ENCODE measurements around the gene KRTAP1-4.
A peak's percentile ranks its signal among the peaks of the same experiment; 100 is the strongest.
"Not testable (repeated sequence)": the region's sequence is repeated elsewhere in the genome, so short reads cannot be mapped to it uniquely, and the experiment has no call there.

Gene KRTAP1-4, protein sequence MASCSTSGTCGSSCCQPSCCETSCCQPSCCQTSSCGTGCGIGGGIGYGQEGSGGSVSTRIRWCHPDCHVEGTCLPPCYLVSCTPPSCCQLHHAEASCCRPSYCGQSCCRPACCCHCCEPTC

DNA sequence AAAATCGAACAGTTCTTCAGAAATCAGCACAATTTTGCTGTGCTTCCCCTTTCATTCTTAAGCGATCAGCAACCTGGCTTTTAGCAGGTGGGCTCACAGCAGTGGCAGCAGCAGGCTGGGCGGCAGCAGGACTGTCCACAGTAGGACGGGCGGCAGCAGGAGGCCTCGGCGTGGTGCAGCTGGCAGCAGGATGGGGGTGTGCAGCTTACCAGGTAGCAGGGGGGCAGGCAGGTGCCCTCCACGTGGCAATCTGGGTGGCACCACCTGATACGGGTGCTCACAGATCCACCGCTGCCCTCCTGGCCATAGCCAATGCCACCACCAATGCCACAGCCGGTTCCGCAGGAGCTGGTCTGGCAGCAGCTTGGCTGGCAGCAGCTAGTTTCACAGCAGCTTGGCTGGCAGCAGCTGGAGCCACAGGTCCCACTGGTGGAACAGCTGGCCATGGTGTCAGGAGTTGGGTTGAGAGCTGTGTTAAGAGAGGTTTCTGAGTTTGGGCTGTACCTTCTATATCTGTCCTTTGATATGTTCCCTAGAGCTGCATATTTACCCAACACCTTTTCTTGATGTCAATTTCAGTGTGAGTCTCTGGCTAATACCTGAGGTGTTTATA lies at the start of gene KRTAP1-4:
TSS of gene KRTAP1-4 (minus strand) at position 563 of the 613 bp plus-strand sequence. CDS start at position 446, 117 bp downstream.
- no peak for DNase-seq

DNA sequence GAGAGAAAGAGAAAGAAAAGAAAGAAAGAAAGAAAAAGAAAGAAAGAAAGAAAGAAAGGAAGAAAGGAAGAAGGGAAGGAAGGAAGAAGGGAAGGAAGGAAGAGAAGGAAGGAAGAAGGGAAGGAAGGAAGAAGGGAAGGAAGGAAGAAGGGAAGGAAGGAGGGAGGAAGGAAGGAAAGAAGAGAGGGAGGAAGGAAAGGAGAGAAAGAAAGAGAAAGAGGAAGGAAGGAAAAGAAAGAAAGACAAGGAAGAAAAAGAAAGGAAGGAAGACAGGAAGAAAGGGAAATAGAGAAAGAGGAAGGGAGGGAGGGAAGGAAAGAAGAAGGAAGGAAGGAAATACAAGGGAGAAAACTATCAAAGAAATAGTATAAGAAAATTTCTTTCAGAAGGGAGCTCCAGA lies 46.8 kb upstream of the KRTAP1-4 start:
- DNase-seq = no peak

DNA sequence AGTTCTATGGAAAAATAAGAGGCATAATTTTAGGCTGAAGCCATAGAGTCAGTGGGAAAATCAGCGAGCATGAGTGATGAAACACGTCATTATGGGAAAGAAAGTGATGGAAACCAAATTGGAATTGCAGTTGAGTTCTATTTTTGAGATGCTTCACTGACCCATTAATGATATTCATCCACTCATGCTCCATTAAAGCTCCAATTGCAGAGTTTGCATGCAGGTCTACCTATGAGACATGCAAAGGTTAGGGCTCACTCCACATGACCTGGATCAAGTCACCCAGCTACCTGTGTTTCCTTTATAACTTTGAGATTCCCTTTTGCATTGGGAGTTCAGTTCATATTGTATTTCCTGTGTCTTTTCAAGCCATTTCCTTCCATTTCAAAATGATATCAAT lies 43.7 kb upstream of the KRTAP1-4 start:
- DNase-seq = no peak

DNA sequence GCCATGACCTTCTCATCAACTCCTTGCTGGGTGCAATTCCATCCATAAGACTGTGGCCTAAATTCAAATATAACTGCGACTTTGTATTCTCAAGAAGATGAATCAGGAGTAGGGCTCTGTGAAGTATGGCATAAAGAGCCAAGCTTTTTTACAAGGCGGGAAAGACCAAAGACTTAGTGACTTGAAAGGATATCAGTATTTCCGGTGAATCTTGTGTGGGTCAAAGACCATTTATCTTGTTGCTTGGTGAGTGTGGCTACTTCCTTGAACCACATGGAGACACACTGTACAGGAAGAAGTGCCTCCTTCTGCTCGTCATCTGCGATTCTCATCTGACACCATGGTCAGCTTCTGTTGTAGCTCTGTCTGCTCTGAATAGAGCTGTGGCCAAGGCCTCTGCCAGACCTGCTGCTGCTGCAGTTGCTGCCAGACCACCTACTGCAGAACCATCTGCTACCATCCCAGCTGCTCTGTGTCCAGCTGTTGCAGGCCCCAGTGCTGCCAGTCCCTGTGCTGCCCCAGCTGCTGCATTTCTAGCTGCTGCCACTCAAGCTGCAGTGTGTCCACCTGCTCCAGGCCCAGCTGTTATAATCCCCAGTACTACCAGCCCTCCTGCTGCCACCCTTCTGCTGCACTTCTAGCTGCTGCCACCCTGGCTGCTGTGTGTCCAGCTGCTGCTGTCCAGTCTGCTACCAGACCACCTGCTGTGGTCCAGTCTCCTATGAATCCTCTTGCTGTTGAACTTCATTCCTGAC lies 41.8 kb upstream of the KRTAP1-4 start:
- no peak for DNase-seq

DNA sequence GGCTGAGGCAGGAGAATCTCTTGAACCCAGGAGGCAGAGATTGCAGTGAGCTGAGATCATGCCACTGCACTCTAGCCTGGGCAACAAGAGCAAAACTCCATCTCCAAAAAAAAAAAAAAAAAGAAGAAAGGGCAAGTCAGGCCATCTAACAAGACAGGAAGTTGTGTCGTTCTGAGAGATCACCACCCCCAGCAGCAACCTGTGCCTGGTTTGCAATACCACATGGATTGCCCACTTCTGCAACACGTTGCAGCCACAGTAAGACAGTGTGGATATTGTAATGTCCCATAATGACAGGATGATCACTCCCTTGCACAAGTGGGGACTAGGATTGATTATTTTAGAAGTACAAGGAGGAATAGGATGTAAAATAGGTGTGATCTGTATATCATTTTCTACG lies 39.0 kb upstream of the KRTAP1-4 start:
- no peak for DNase-seq

DNA sequence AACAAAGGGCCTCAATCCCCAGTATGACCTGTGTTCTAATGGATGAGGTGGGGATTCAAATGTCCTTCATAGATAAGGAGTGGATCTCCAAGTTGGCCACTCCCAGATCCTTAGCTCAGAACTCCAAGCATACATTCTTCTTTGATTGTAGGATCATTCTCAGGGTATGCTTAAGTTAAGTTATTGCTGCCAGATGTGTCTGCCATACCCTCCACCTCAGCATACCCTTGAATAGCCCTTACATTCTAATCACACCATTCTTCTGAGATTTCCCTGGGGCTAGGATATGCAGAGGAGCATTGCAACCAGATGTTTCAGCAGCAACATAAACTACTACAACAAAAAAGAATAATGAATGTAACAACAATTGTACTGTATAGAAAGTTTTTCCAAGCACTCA lies 37.3 kb upstream of the KRTAP1-4 start:
- no peak for DNase-seq

GRCh38 chr17:41065829-41066624 lies 36.0 kb upstream of the KRTAP1-4 start, which contains the start of gene KRTAP2-4:
TSS of gene KRTAP2-4 (minus strand) at chr17:41065879. CDS start at chr17:41065845, 34 bp downstream.
- DNase-seq = peak; percentile 91

GRCh38 chr17:41065016-41065689 lies 35.2 kb upstream of the KRTAP1-4 start:
- DNase-seq = peak; percentile 9

- DNase-seq = peak; percentile 46
Observed at GRCh38 chr17:41064301-41064700, 34.3 kb upstream of the KRTAP1-4 start.

- no peak for DNase-seq
Observed at GRCh38 chr17:41063449-41063848, 33.5 kb upstream of the KRTAP1-4 start.

DNA sequence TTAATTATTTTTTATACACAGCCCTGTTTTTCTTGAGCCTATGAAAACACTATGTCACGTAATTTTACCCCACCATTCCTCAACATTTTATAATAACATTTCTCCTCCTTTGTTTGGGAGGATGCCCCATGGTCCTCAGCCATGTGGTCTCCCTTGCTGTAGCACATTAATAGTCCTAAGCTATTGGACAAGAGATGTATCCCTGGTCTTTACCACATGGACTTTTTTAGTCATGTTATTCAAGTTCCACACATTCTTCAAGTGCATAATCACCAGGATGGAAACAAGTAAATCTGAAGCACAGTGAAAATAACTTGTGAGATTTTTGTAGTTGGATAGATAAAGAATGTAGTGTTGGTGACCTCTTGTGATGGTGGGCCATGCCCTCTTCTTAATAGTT lies 32.0 kb upstream of the KRTAP1-4 start:
- DNase-seq = no peak

DNA sequence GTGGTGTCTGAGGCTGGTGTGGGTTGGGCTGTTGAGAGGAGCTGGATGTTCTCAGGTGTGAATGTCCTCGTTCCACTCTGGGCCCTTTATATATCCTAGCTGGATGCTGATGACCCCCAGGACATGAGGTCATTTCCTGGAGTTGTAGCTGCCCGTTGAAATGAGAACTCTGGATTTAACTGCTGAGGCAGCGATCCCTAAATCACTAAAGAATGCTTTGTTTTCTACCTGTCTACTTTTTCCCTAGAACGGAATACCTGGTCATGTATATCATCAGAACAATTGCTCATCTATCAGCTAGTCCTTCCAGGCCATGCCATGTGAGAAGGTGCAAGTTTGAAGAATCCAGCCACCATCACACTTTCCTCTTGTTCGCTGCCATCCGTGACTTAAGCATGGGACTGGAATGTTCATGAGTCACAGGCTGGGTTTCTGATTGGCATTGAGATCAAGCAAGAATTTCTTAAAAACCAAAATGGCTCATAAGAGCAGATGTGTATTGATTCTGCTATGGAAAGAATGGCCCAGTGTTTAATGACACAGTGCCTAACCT lies 30.1 kb upstream of the KRTAP1-4 start, which contains the start of gene KRTAP2-3:
TSS of gene KRTAP2-3 (minus strand) at position 63 of the 553 bp plus-strand sequence. CDS start 64 bp downstream, outside the sequence.
- DNase-seq = no peak

- not testable (repeated sequence) for DNase-seq
Observed at GRCh38 chr17:41059276-41060051, 29.5 kb upstream of the KRTAP1-4 start.

DNA sequence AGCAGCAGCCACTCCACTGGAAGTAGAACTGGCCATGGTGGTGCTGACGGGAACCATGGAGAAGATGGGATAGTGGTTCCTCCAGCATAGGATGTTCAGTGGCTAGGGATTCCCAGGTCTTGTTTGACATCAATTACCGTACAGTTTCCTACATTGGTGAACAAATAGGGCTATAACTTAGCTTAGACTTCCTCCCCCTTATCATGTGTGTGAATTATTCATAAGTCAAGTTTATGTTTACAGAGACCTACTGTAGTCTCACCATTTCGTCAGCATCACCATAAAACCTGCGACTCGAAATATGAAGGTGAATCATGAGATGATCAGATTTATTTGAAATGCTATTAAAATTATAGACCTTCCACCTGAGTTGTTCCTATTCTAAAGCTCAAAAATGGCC lies 28.7 kb upstream of the KRTAP1-4 start:
- no peak for DNase-seq

- DNase-seq = no peak
Observed at GRCh38 chr17:41057547-41057946, 27.6 kb upstream of the KRTAP1-4 start.

DNA sequence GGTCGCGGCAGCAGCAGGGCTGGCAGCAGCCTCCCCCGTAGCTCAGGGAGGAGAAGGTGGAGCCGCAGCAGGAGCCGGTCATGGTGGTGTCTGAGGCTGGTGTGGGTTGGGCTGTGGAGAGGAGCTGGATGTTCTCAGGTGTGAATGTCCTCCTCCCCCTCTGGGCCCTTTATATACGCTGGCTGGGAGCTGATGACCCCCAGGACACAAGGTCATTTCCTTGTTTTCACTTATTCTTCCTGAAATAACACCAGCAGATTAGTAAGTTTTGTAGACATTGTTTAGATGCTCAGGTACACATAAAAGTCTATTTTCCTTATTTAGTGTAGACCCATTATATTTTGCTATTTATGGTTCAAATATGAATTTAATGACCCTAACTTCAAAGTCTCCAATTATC lies 25.1 kb upstream of the KRTAP1-4 start, which contains the start of gene KRTAP2-2:
TSS of gene KRTAP2-2 (minus strand) at position 101 of the 400 bp plus-strand sequence. CDS start at position 82, 19 bp downstream.
- not testable (repeated sequence) for DNase-seq

DNA sequence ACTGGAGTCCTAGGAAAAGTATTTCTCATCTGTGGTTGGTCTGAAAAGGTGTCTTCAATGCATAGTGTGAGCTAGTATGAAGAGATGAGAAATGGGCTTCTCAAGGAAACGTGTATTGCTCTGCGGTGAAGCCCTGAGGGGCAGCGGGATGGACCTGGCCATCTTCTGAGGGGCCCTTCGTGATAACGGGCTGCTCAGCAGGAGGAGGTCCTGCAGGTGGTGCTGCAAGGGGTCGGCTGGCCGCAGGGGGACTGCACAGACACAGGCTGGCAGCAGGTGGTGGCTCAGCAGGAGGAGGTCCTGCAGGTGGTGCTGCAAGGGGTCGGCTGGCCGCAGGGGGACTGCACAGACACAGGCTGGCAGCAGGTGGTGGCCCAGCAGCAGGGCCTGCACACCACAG lies 24.6 kb upstream of the KRTAP1-4 start:
- not testable (repeated sequence) for DNase-seq

- DNase-seq = no peak
Observed at GRCh38 chr17:41054025-41054424, 24.0 kb upstream of the KRTAP1-4 start.

DNA sequence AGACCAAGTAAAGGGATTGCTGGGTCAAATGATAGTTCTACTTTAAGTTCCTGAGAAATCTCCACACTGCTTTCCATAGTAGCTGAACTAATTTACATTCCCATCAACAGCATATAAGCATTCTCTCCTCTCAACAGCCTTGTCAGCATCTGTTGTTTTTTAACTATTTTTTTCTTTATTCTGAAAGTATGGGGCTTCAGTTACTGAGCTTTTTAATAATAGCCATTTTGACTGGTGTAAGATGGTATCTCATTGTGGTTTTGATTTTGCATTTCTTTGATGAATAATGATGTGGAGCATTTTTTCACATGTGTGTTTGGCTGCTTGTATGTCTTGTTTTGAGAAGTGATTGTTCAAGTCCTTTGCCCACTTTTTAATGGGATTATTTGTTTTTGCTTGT lies 22.6 kb upstream of the KRTAP1-4 start:
- DNase-seq = no peak

- DNase-seq = no peak
Observed at GRCh38 chr17:41049110-41049509, 19.1 kb upstream of the KRTAP1-4 start.

GRCh38 chr17:41048441-41048840 lies 18.4 kb upstream of the KRTAP1-4 start:
- DNase-seq = no peak

Measured in OCI-M1 (cell line).